Calu3 (cell line): ENCODE data around the gene RAF1. TPM values are rescaled to one million over a fixed set of nuclear protein-coding genes. Genes with fewer than 3 reads are reported as not detected.
"Not testable (repeated sequence)": the region's sequence is repeated elsewhere in the genome, so short reads cannot be mapped to it uniquely, and the experiment has no call there.

ENCODE experiments used
- BruUV-seq: library from RNA; stranded (reverse); fragments of 400-500 nt; replicated peaks from 2 replicates; lab custom pipeline; 2021; lab: Mats Ljungman, UMichigan
- CTCF ChIA-PET: fragments of 300-600 bp; sonication (Branson Sonifier 250); formaldehyde crosslinking; loops from one replicate; lab custom pipeline; 2022; ENCODE audit warnings: antibody characterized with exemption; lab: Charles Lee
- DNase-seq: peaks from one replicate; pipeline ENCODE4 v3.0.0; 2022
- H3K27ac Mint-ChIP-seq: one replicate; pipeline ENCODE4 v1.8.0; 2022; ENCODE audit warnings: mixed read lengths; ENCODE audit not compliant: unreplicated experiment
- H3K27me3 Mint-ChIP-seq: one replicate; pipeline ENCODE4 v1.8.0; 2022; ENCODE audit warnings: mixed read lengths; ENCODE audit not compliant: unreplicated experiment
- H3K36me3 Mint-ChIP-seq: one replicate; pipeline ENCODE4 v1.8.0; 2022; ENCODE audit warnings: mild to moderate bottlenecking, moderate library complexity, mixed read lengths; ENCODE audit not compliant: insufficient read depth, unreplicated experiment
- H3K4me1 Mint-ChIP-seq: one replicate; pipeline ENCODE4 v1.8.0; 2022; ENCODE audit warnings: mild to moderate bottlenecking, low read depth, mixed read lengths; ENCODE audit not compliant: unreplicated experiment
- H3K4me3 Mint-ChIP-seq: one replicate; pipeline ENCODE4 v1.8.0; 2022; ENCODE audit warnings: mild to moderate bottlenecking, low read depth, moderate library complexity, mixed read lengths; ENCODE audit not compliant: unreplicated experiment
- H3K9me3 Mint-ChIP-seq: one replicate; pipeline ENCODE4 v1.8.0; 2022; ENCODE audit warnings: low read depth, mixed read lengths; ENCODE audit not compliant: unreplicated experiment
- CTCF ChIP-seq: fragments of 200-600 bp; IDR thresholded peaks from one replicate; pipeline ENCODE4 v1.8.0; 2022; ENCODE audit warnings: antibody characterized with exemption; ENCODE audit not compliant: unreplicated experiment
- intact Hi-C: fragments of 100-400 bp; cut with micrococcal nuclease; formaldehyde crosslinking; loops from one replicate; pipeline ENCODE4 v1.10.0; 2022; ENCODE audit not compliant: unreplicated experiment
- total RNA-seq: library from RNA; stranded (reverse); gene quantifications from 2 replicates; pipeline ENCODE4 v1.2.3, GENCODE V29; 2022

RAF1 gene
- total RNA-seq, 1 experiment from 2014 or later: 69.3 TPM

GRCh38 chr3:12663401-12663935 lies 449 bp downstream of the RAF1 start:
- peak overlapping the region; percentile 52 for H3K27ac Mint-ChIP-seq
- CTCF ChIA-PET: no interaction called here
- peaks cover 28% of the 10 kb centered on the region for H3K4me1 Mint-ChIP-seq
- H3K36me3 Mint-ChIP-seq: peaks cover 27% of the 10 kb centered on the region
- TF ChIP-seq CTCF: no peak
- intact Hi-C loops: loop anchor here (5.0 kb wide), 1 partner anchor 36 kb away; no protein-coding TSS in a partner anchor
- H3K4me3 Mint-ChIP-seq: peak overlapping the region; percentile 76
- H3K9me3 Mint-ChIP-seq: no peaks in the 10 kb centered on the region
- DNase-seq: peak; percentile 42
- H3K27me3 Mint-ChIP-seq: no peaks in the 10 kb centered on the region
- BruUV-seq: no TSS peak

GRCh38 chr3:12662593-12663400 lies 1.1 kb downstream of the RAF1 start:
- CTCF ChIA-PET: interaction anchor here (0.6 kb wide), 1 partner anchor 57 kb away, joined by 5 read pairs; no protein-coding TSS in a partner anchor
- Mint-ChIP-seq H3K4me3 (peak overlapping the region; percentile 76), H3K27ac (peak overlapping the region; percentile 52), H3K4me1 (peaks cover 30% of the 10 kb centered on the region), H3K9me3 (no peaks in the 10 kb centered on the region), H3K27me3 (no peaks in the 10 kb centered on the region), H3K36me3 (peaks cover 27% of the 10 kb centered on the region)
- DNase-seq: peak; percentile 12
- intact Hi-C loops: loop anchor here (5.0 kb wide), 1 partner anchor 35 kb away; no protein-coding TSS in a partner anchor
- TF ChIP-seq CTCF: no peak
- BruUV-seq: TSS peak; percentile 32

- H3K27me3 Mint-ChIP-seq: no peaks in the 10 kb centered on the region
- TF ChIP-seq CTCF: no peak
- CTCF ChIA-PET: interaction anchor here (0.6 kb wide), 2 partner anchors 57 to 224 kb away, joined by 3 to 5 read pairs; no protein-coding TSS in a partner anchor
- peak overlapping the region; percentile 52 for H3K27ac Mint-ChIP-seq
- H3K9me3 Mint-ChIP-seq: no peaks in the 10 kb centered on the region
- peaks cover 30% of the 10 kb centered on the region for H3K4me1 Mint-ChIP-seq
- H3K36me3 Mint-ChIP-seq: peaks cover 27% of the 10 kb centered on the region
- BruUV-seq: no TSS peak
- intact Hi-C loops: loop anchor here (5.0 kb wide), 1 partner anchor 35 kb away; no protein-coding TSS in a partner anchor
- DNase-seq: no peak
- peak overlapping the region; percentile 76 for H3K4me3 Mint-ChIP-seq
Observed at GRCh38 chr3:12661926-12662592, 1.9 kb downstream of the RAF1 start.

GRCh38 chr3:12661375-12661774 lies 2.5 kb downstream of the RAF1 start:
- Mint-ChIP-seq H3K4me1 (peaks cover 30% of the 10 kb centered on the region), H3K36me3 (peaks cover 27% of the 10 kb centered on the region)
- DNase-seq, BruUV-seq, H3K27ac Mint-ChIP-seq, H3K4me3 Mint-ChIP-seq, CTCF ChIA-PET, H3K9me3 Mint-ChIP-seq, H3K27me3 Mint-ChIP-seq: not testable (repeated sequence)
- intact Hi-C loops: loop anchor here (5.0 kb wide), 1 partner anchor 34 kb away; no protein-coding TSS in a partner anchor
